ENCODE measurements around the gene CXorf65.

The CXorf65 gene

GRCh38 chrX:71118985-71119535 is 12.5 kb upstream of the CXorf65 start:
- H3K36me3 ChIP-seq (ENCODE audit: insufficient read depth, low read length): peaks cover 27% of the 10 kb centered on the region
- H3K9me3 ChIP-seq (ENCODE audit: low read length): no peaks in the 10 kb centered on the region
- no peak overlapping the region for H2AFZ ChIP-seq (ENCODE audit: low read depth, low read length)
- peaks cover 4% of the 10 kb centered on the region for H3K4me1 ChIP-seq (ENCODE audit: insufficient read depth, low read length)
- H3K4me3 ChIP-seq (ENCODE audit: low read length): peak overlapping the region; percentile 65
- no peaks in the 10 kb centered on the region for H3K27me3 ChIP-seq (ENCODE audit: insufficient read depth, low read length)

DNA sequence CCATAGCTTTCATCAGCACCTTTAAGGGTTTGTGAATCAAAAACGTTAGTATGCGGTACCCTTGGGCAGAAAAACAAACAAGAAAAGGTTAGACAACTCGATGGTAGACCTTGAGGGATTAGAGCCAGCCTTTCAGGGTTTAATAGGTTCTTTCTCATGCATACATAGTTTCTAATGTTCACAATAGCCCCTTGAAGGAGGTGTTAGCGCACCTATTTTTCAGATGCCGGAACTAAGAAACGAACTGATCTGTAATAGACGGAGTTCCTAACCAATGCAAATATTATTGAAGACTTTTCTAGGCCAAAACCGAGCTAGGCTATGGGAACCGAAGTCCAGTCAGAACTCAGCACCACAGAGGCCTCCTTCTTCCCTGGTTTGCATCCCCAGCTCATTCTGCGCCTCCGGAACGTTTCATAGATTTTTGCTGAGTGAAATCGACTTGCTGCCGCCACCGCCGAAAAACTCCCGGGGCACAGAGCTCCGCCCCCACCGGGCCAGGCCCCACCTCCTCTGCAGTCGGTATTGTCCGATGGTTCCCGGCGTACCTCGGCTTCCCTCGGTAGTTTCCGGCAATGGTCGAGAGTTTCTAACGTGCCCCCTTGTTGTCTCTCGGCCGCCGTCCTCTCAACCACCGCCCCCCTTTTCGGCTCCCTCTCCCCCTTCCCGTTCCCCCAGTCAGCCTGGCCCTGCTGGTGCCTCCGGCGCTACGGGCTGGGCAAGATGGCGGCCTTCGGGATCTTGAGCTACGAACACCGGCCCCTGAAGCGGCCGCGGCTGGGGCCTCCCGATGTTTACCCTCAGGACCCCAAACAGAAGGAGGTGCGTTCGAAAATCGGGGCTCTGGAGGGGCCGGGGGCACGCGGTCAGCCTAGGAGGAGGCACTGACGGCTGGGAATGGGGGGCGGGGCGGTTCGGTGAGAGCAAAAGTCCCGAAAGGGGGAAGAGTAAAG is 11.8 kb upstream of the CXorf65 start, which contains the start of gene MED12:
Gene MED12, plus strand, starts transcription at position 565 of the 953 bp plus-strand sequence. Its CDS starts 159 bp downstream, at position 724.
- Histone ChIP-seq H2AFZ (ENCODE audit: low read depth, low read length) (no peak within 1 kb of the TSS), H3K36me3 (ENCODE audit: insufficient read depth, low read length) (peaks cover 21% of the 10 kb centered on the region), H3K9me3 (ENCODE audit: low read length) (no peaks in the 10 kb centered on the region), H3K4me3 (ENCODE audit: low read length) (peak within 1 kb of the TSS; percentile 65), H3K27me3 (ENCODE audit: insufficient read depth, low read length) (no peaks in the 10 kb centered on the region), H3K4me1 (ENCODE audit: insufficient read depth, low read length) (peaks cover 4% of the 10 kb centered on the region)

DNA sequence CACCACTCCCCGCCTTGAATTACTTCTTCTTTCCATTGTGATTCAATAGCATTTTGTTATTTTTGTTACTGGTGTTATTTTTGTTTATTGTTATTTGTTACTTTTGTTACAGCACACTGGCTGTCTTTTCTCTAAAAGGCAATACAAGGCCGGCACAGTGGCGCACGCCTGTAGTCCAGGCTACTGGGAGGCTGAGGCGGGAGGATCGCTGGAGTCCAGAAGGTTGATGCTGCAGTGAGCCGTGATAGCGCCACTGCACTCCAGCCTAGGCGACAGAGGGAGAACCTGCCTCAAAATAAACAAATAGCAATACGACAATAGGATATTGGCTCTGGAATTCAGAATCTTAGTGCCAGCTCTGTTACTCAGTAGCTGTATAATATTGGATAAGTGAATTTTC is 10.8 kb upstream of the CXorf65 start:
- Histone ChIP-seq H2AFZ (ENCODE audit: low read depth, low read length) (no peak overlapping the region), H3K27me3 (ENCODE audit: insufficient read depth, low read length) (no peaks in the 10 kb centered on the region), H3K9me3 (ENCODE audit: low read length) (no peaks in the 10 kb centered on the region), H3K4me3 (ENCODE audit: low read length) (peak overlapping the region; percentile 65), H3K4me1 (ENCODE audit: insufficient read depth, low read length) (peaks cover 4% of the 10 kb centered on the region), H3K36me3 (ENCODE audit: insufficient read depth, low read length) (peaks cover 16% of the 10 kb centered on the region)

GRCh38 chrX:71111921-71112431 is 5.4 kb upstream of the CXorf65 start:
- H3K36me3 ChIP-seq (ENCODE audit: insufficient read depth, low read length): no peaks in the 10 kb centered on the region
- no peak overlapping the region for H2AFZ ChIP-seq (ENCODE audit: low read depth, low read length)
- H3K4me1 ChIP-seq (ENCODE audit: insufficient read depth, low read length): no peaks in the 10 kb centered on the region
- H3K4me3 ChIP-seq (ENCODE audit: low read length): no peak overlapping the region
- H3K9me3 ChIP-seq (ENCODE audit: low read length): no peaks in the 10 kb centered on the region
- H3K27me3 ChIP-seq (ENCODE audit: insufficient read depth, low read length): peaks cover 4% of the 10 kb centered on the region

GRCh38 chrX:71111141-71111843 is 4.8 kb upstream of the CXorf65 start, which contains the start of gene IL2RG:
IL2RG (minus strand) TSS chrX:71111577; CDS start chrX:71111539, 38 bp downstream.
- no peak within 1 kb of the TSS for H2AFZ ChIP-seq (ENCODE audit: low read depth, low read length)
- no peak within 1 kb of the TSS for H3K4me3 ChIP-seq (ENCODE audit: low read length)
- H3K4me1 ChIP-seq (ENCODE audit: insufficient read depth, low read length): no peaks in the 10 kb centered on the region
- H3K27me3 ChIP-seq (ENCODE audit: insufficient read depth, low read length): peaks cover 4% of the 10 kb centered on the region
- H3K36me3 ChIP-seq (ENCODE audit: insufficient read depth, low read length): no peaks in the 10 kb centered on the region
- no peaks in the 10 kb centered on the region for H3K9me3 ChIP-seq (ENCODE audit: low read length)

DNA sequence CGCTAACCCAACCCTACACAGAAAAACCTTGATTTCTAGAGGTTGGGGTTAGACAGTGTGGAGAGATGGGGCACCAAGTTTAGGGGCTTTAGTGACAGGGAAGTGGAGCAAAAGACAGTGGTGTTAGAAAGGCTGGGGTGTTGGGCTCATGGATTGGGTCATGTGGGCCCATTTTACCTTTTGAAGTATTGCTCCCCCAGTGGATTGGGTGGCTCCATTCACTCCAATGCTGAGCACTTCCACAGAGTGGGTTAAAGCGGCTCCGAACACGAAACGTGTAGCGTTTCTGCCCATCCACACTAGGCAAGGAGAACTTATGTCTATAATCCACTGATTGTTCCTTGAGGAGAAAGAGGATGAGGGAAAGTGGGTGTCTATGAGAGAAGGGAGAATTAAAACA is 2.5 kb upstream of the CXorf65 start:
- peaks cover 4% of the 10 kb centered on the region for H3K27me3 ChIP-seq (ENCODE audit: insufficient read depth, low read length)
- no peak overlapping the region for H3K4me3 ChIP-seq (ENCODE audit: low read length)
- peaks cover 2% of the 10 kb centered on the region for H3K4me1 ChIP-seq (ENCODE audit: insufficient read depth, low read length)
- no peaks in the 10 kb centered on the region for H3K9me3 ChIP-seq (ENCODE audit: low read length)
- no peak overlapping the region for H2AFZ ChIP-seq (ENCODE audit: low read depth, low read length)
- H3K36me3 ChIP-seq (ENCODE audit: insufficient read depth, low read length): no peaks in the 10 kb centered on the region

DNA sequence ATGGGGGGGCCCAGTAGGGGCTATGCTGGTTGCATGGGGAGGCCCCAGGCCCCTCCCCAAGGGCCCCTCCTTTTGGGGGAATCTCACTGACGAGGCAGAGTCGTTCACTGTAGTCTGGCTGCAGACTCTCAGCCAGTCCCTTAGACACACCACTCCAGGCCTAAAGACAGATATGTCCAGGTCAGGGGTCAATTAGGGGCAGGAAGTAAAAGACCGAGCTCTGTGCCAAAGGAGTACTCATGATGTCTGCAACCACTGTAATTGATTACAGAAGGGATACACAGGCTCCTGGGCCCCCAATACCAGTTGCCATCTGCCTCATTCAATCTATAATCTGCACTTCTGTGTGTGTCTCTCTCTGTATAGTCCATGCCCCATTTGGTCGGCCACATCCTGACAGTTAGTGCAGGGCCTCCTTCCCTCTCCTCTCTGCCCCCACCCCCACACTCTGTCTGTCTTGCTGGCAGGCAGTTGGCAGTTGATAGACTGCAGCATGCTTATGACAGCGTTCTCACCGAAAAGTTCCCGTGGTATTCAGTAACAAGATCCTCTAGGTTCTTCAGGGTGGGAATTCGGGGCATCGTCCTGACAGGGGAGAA is 1.3 kb upstream of the CXorf65 start:
- H3K4me3 ChIP-seq (ENCODE audit: low read length): no peak overlapping the region
- H3K27me3 ChIP-seq (ENCODE audit: insufficient read depth, low read length): peaks cover 4% of the 10 kb centered on the region
- no peaks in the 10 kb centered on the region for H3K36me3 ChIP-seq (ENCODE audit: insufficient read depth, low read length)
- H2AFZ ChIP-seq (ENCODE audit: low read depth, low read length): no peak overlapping the region
- H3K4me1 ChIP-seq (ENCODE audit: insufficient read depth, low read length): peaks cover 14% of the 10 kb centered on the region
- H3K9me3 ChIP-seq (ENCODE audit: low read length): no peaks in the 10 kb centered on the region

- Histone ChIP-seq H3K36me3 (ENCODE audit: insufficient read depth, low read length) (no peaks in the 10 kb centered on the region), H3K9me3 (ENCODE audit: low read length) (no peaks in the 10 kb centered on the region), H3K27me3 (ENCODE audit: insufficient read depth, low read length) (peaks cover 4% of the 10 kb centered on the region), H3K4me3 (ENCODE audit: low read length) (no peak overlapping the region), H3K4me1 (ENCODE audit: insufficient read depth, low read length) (peaks cover 16% of the 10 kb centered on the region), H2AFZ (ENCODE audit: low read depth, low read length) (no peak overlapping the region)
Measured at GRCh38 chrX:71107245-71107644, 705 bp upstream of the CXorf65 start.

GRCh38 chrX:71105628-71106027 is 912 bp downstream of the CXorf65 start:
- Histone ChIP-seq H3K4me3 (ENCODE audit: low read length) (no peak overlapping the region), H2AFZ (ENCODE audit: low read depth, low read length) (no peak overlapping the region), H3K4me1 (ENCODE audit: insufficient read depth, low read length) (peaks cover 16% of the 10 kb centered on the region), H3K9me3 (ENCODE audit: low read length) (no peaks in the 10 kb centered on the region), H3K27me3 (ENCODE audit: insufficient read depth, low read length) (no peaks in the 10 kb centered on the region), H3K36me3 (ENCODE audit: insufficient read depth, low read length) (no peaks in the 10 kb centered on the region)

GRCh38 chrX:71103110-71103983 is 3.2 kb downstream of the CXorf65 start:
- no peaks in the 10 kb centered on the region for H3K27me3 ChIP-seq (ENCODE audit: insufficient read depth, low read length)
- H3K4me3 ChIP-seq (ENCODE audit: low read length): no peak overlapping the region
- H3K9me3 ChIP-seq (ENCODE audit: low read length): no peaks in the 10 kb centered on the region
- H3K4me1 ChIP-seq (ENCODE audit: insufficient read depth, low read length): peaks cover 16% of the 10 kb centered on the region
- H3K36me3 ChIP-seq (ENCODE audit: insufficient read depth, low read length): no peaks in the 10 kb centered on the region
- H2AFZ ChIP-seq (ENCODE audit: low read depth, low read length): peak overlapping the region; percentile 56

- H3K4me3 ChIP-seq (ENCODE audit: low read length): no peak overlapping the region
- no peaks in the 10 kb centered on the region for H3K36me3 ChIP-seq (ENCODE audit: insufficient read depth, low read length)
- no peaks in the 10 kb centered on the region for H3K27me3 ChIP-seq (ENCODE audit: insufficient read depth, low read length)
- H3K9me3 ChIP-seq (ENCODE audit: low read length): no peaks in the 10 kb centered on the region
- H3K4me1 ChIP-seq (ENCODE audit: insufficient read depth, low read length): peaks cover 16% of the 10 kb centered on the region
- no peak overlapping the region for H2AFZ ChIP-seq (ENCODE audit: low read depth, low read length)
Measured at GRCh38 chrX:71102292-71102691, 4.2 kb downstream of the CXorf65 start.

All from neuron (in vitro differentiated cells).